ENCODE data around the gene EHD1.

GRCh38 chr11:64833198-64833502 is 45.3 kb downstream of the EHD1 start:
- TF ChIP-seq, protein P1, sequence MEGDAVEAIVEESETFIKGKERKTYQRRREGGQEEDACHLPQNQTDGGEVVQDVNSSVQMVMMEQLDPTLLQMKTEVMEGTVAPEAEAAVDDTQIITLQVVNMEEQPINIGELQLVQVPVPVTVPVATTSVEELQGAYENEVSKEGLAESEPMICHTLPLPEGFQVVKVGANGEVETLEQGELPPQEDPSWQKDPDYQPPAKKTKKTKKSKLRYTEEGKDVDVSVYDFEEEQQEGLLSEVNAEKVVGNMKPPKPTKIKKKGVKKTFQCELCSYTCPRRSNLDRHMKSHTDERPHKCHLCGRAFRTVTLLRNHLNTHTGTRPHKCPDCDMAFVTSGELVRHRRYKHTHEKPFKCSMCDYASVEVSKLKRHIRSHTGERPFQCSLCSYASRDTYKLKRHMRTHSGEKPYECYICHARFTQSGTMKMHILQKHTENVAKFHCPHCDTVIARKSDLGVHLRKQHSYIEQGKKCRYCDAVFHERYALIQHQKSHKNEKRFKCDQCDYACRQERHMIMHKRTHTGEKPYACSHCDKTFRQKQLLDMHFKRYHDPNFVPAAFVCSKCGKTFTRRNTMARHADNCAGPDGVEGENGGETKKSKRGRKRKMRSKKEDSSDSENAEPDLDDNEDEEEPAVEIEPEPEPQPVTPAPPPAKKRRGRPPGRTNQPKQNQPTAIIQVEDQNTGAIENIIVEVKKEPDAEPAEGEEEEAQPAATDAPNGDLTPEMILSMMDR (conservative IDR thresholded peaks at IDR 0.05 in 1 of 2, IDR thresholded peaks at IDR 0.05 in 1 of 2; ENCODE audit: extremely low read depth in 1 of 2, insufficient read depth in 1 of 2, low read depth in 1 of 2, low read length in 2 of 2) = no peak
- TF ChIP-seq EZH2 (IDR thresholded peaks at IDR 0.05; ENCODE audit: borderline replicate concordance, low read length) = no peak
